Activated T-cell treated with anti-CD3 and anti-CD28 coated beads, Interleukin-2, amount 50 U/mL, for 4 hours (primary cell): ENCODE data around the gene TENT4A. TPM values are rescaled to one million over a fixed set of nuclear protein-coding genes. Genes with fewer than 3 reads are reported as not detected.

ENCODE experiments used
- ATAC-seq, 2 donors: fragments of 200-7000 bp; cut with Tn5 transposase; one replicate each; pipeline ENCODE4 v1.10.0; 2021
- DNase-seq: peaks from one replicate; pipeline ENCODE4 v3.0.0-alpha.2; 2020
- H3K27me3 Mint-ChIP-seq: one replicate; pipeline ENCODE4 v1.8.0; 2021; ENCODE audit warnings: low read depth, mixed read lengths
- H3K36me3 Mint-ChIP-seq: one replicate; pipeline ENCODE4 v1.8.0; 2022; ENCODE audit warnings: mixed read lengths; ENCODE audit not compliant: insufficient read depth
- H3K4me1 Mint-ChIP-seq: one replicate; pipeline ENCODE4 v1.8.0; 2021; ENCODE audit warnings: low read depth, mixed read lengths
- H3K4me3 Mint-ChIP-seq: one replicate; pipeline ENCODE4 v1.8.0; 2021; ENCODE audit warnings: mild to moderate bottlenecking, moderate library complexity, mixed read lengths
- H3K9me3 Mint-ChIP-seq: one replicate; pipeline ENCODE4 v1.8.0; 2021; ENCODE audit warnings: mixed read lengths
- total RNA-seq, 3 donors: library from RNA; stranded (reverse); gene quantifications; one replicate each; pipeline ENCODE4 v1.2.1, GENCODE V29; 2021

Gene TENT4A
- total RNA-seq, 3 donors from 2014 or later, result 24.7 to 27.4 (median 25.9) TPM

DNA sequence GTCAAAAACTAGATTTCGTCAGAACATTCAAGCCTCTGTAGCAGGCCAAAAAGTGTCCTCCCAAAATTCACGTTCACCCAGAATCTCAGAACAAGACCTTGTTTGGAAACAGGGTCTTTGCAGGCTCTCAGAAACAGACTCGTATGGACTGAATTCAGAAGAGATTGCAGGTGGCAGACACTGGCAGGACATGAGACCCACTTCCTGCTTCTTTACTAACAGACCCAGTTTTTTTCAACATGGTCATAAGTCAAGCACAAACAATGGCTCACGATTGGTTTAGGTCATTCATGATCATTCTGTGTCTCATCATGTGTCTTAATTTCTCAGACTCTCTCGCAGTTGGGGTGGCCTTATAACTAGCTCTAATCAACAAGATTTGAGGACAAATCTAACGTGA is 5.4 kb upstream of the TENT4A start:
- no peaks in the 10 kb centered on the region for H3K9me3 Mint-ChIP-seq
- DNase-seq (no peak), ATAC-seq (no peak)
- peaks cover 5% of the 10 kb centered on the region for H3K4me1 Mint-ChIP-seq
- H3K27me3 Mint-ChIP-seq, result no peaks in the 10 kb centered on the region
- H3K4me3 Mint-ChIP-seq, result no peak overlapping the region
- no peaks in the 10 kb centered on the region for H3K36me3 Mint-ChIP-seq

- H3K4me1 Mint-ChIP-seq, result peaks cover 5% of the 10 kb centered on the region
- ATAC-seq (no peak), DNase-seq (no peak)
- H3K4me3 Mint-ChIP-seq, result no peak overlapping the region
- H3K27me3 Mint-ChIP-seq, result no peaks in the 10 kb centered on the region
- no peaks in the 10 kb centered on the region for H3K9me3 Mint-ChIP-seq
- no peaks in the 10 kb centered on the region for H3K36me3 Mint-ChIP-seq
Measured at GRCh38 chr5:6708814-6709213, 4.4 kb upstream of the TENT4A start.

- DNase-seq, result no peak
- H3K27me3 Mint-ChIP-seq, result no peaks in the 10 kb centered on the region
- H3K4me3 Mint-ChIP-seq, result no peak overlapping the region
- H3K4me1 Mint-ChIP-seq, result peaks cover 5% of the 10 kb centered on the region
- H3K9me3 Mint-ChIP-seq, result no peaks in the 10 kb centered on the region
- H3K36me3 Mint-ChIP-seq, result no peaks in the 10 kb centered on the region
- ATAC-seq, result no peak
Measured at GRCh38 chr5:6710070-6710469, 3.2 kb upstream of the TENT4A start.

DNA sequence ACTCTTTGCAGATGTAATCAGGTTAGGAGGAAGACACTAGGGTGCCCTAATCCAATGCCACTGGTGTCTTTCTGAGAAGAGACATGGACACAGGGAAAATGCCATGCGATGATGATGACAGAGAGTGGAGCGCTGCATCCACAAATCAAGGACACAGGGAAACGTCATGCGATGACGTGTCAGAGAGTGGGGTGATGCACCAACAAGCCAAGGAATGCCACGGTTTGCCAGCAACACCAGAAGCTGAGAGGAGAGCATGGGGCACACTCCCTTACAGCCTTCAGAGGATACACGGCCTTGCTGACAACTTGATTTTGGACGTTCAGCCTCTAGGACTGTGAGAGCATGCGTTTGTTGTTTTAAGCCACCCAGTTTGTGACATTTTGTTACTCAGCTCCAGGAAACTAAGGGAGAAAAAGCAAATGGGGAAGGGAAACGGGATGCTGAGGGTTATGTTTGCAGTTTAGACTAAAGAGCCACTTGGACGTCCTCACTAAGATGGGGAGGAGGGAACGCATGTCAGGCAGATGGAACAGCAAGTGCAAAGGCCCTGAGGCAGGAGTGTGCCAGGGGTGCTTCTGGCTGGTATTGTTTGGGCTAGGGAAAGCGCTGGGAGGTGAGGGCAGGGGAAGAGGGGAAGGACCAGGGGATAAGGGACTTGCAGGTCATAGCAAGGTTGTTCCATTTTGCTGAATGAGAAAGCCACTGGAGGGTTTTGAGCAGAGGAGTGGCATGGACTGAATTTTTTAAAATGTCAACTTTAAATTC is 2.5 kb upstream of the TENT4A start:
- ATAC-seq (no peak), DNase-seq (no peak)
- no peaks in the 10 kb centered on the region for H3K36me3 Mint-ChIP-seq
- H3K9me3 Mint-ChIP-seq, result no peaks in the 10 kb centered on the region
- peaks cover 11% of the 10 kb centered on the region for H3K4me1 Mint-ChIP-seq
- H3K27me3 Mint-ChIP-seq, result no peaks in the 10 kb centered on the region
- H3K4me3 Mint-ChIP-seq, result peak overlapping the region; percentile 9

GRCh38 chr5:6711409-6712141 is 1.7 kb upstream of the TENT4A start:
- DNase-seq (no peak), ATAC-seq (no peak)
- Mint-ChIP-seq H3K36me3 (no peaks in the 10 kb centered on the region), H3K4me3 (peak overlapping the region; percentile 88), H3K4me1 (peaks cover 20% of the 10 kb centered on the region), H3K9me3 (no peaks in the 10 kb centered on the region), H3K27me3 (no peaks in the 10 kb centered on the region)

DNA sequence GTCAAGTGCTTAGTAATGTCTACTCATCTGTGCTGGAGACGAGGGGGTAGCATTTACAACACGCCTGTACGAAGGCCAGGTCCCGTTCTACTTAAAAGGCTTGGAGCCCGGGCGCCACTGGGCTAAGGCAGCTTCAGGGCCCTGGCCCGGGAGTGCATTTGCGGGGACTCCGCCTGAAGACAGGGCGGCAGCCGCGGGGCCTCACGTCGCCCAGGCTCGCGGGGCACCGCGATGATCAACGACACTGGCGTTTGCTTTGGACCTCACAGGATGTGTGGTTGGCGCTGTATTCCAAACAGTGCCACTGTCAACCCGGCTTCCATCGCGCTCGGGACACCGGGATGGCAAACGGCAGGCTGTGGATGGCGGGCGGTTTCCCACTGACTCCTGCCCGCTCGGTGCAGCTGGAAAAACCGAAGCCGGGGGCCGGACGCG is 1.1 kb upstream of the TENT4A start:
- DNase-seq (peak; percentile 31), ATAC-seq (peak; percentile 3 to 11)
- no peaks in the 10 kb centered on the region for H3K36me3 Mint-ChIP-seq
- H3K4me1 Mint-ChIP-seq, result peaks cover 26% of the 10 kb centered on the region
- H3K4me3 Mint-ChIP-seq, result peak overlapping the region; percentile 88
- no peaks in the 10 kb centered on the region for H3K27me3 Mint-ChIP-seq
- H3K9me3 Mint-ChIP-seq, result no peaks in the 10 kb centered on the region

DNA sequence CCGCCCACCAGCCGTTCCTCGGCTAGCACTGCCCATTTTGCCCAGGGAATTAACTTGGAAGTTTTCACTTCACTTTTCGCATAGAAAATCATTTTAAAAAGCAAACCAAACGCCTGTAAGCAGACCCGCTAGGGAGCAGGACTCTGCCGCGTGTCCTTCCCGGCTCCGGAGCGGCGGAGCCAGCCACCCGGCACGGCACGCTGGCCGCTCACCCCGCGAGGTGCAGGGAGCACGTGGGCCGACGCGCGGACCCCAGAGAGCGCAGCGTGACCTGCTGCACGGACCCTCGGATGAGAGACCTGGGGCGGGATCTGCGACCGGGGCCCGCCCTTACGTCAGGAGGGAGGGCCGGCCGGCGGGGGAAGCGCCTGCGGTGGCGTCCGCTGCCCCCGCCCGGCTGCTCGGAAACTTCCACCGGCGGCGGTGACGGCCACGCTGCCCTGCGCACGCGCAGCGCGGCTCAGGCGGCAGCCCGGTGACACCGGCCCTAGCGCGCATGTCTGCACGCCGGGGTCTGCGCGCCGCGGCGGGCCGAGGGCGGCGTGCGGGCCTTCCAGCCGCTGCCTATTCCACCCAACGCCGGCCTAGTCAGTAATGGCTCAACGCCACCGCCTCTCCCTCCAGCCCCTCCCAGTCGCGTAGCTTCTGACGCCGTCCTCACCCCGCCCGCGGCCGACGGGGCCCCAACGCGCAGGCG is 507 bp upstream of the TENT4A start:
- ATAC-seq, result peak; percentile 85 to 88
- peak; percentile 97 for DNase-seq
- Mint-ChIP-seq H3K4me3 (peak overlapping the region; percentile 88), H3K27me3 (no peaks in the 10 kb centered on the region), H3K9me3 (no peaks in the 10 kb centered on the region), H3K4me1 (peaks cover 31% of the 10 kb centered on the region), H3K36me3 (no peaks in the 10 kb centered on the region)

DNA sequence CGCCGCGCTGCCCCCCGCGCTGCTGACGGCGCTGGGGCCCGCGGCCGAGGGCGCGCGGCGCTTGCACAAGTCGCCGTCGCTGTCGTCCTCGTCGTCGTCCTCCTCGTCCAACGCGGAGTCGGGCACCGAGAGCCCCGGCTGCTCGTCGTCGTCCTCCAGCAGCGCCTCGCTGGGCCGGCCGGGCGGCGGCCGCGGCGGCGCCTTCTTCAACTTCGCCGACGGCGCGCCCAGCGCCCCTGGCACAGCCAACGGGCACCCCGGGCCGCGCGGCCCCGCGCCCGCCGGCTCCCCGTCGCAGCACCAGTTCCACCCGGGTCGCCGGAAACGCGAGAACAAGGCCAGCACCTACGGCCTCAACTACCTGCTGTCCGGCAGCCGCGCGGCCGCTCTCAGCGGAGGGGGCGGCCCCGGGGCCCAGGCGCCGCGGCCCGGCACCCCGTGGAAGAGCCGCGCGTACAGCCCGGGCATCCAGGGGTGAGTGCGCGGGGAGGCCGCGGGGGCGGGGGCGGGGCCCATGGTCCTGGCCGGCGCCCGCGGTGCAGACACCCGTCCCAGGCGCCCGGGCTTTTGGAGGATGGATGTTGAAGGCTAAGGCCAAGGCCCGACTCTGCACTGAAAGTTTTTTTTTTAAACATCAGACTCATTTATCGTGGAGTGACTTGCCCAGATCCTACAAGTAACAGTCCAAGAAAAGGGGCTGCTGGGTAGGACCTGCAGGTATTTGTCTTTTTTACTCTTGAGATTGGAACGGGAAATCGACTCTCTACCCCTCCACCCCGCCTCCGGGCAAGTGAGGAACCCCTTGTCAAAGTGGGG is 1.2 kb downstream of the TENT4A start:
- H3K9me3 Mint-ChIP-seq, result no peaks in the 10 kb centered on the region
- peaks cover 6% of the 10 kb centered on the region for H3K36me3 Mint-ChIP-seq
- H3K27me3 Mint-ChIP-seq, result no peaks in the 10 kb centered on the region
- ATAC-seq (no peak), DNase-seq (no peak)
- peaks cover 47% of the 10 kb centered on the region for H3K4me1 Mint-ChIP-seq
- H3K4me3 Mint-ChIP-seq, result peak overlapping the region; percentile 88

DNA sequence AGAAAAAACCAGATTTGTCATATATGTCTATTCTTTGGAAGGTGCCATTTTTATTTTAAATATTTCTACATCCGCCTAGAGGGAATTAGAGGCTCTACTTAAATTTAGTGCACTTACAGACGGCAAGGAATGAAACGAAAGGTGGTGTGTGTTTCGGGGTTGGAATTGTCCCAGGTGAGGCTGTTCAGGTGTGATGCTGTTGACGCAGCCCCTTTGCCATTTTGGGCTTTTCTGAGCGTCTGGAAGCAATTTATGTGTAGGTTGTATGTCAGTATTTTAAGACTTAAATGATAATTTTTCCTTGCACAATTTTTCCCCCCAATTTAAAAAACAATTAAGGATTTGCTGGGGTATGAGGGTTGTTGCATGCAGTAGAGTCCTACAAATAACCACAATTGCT is 2.0 kb downstream of the TENT4A start:
- H3K9me3 Mint-ChIP-seq, result no peaks in the 10 kb centered on the region
- peaks cover 56% of the 10 kb centered on the region for H3K4me1 Mint-ChIP-seq
- peaks cover 6% of the 10 kb centered on the region for H3K36me3 Mint-ChIP-seq
- ATAC-seq (no peak), DNase-seq (no peak)
- H3K4me3 Mint-ChIP-seq, result peak overlapping the region; percentile 88
- H3K27me3 Mint-ChIP-seq, result no peaks in the 10 kb centered on the region

DNA sequence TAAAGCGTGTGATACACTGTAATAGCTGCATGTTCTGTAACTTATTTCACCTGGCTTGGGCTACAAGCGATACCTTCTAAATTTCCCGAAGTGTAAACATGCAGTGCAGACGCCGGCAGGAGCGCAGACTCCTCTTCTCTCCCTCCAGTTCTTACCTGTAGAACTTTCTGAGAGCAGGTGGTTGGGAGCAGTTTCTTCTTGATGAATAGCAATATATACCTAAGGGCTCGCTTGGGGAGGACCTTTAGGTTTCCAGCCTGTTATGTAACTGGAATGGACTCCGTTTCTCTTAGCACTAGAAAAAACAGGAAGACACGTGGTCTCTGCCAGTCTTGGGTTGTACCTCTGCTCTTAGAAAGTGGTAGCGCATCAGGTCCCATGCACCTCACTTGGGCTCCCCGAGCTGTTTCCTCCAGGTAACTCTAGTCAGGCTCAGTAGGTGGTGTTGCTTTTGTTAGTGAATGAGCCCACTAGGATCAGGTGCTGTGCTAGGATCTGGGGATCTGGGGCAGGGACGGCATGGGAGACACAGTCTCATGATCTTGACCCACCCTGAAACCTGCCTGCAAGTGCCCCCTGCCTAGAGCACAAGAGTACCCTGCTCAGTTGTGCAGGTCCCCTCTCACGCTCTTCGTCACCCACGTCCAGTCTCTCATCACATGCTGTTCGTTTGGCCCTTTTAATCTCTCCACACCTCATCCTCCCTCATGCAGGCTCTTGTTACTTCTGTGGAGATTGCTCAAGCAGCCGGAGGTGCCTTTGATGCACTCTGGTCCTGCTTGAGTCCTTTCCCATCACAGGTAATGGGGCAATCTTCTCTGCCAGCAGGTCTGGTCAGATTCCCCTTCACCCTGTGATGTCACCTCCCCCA is 2.8 kb downstream of the TENT4A start:
- peaks cover 6% of the 10 kb centered on the region for H3K36me3 Mint-ChIP-seq
- no peaks in the 10 kb centered on the region for H3K27me3 Mint-ChIP-seq
- peaks cover 60% of the 10 kb centered on the region for H3K4me1 Mint-ChIP-seq
- H3K9me3 Mint-ChIP-seq, result no peaks in the 10 kb centered on the region
- ATAC-seq (no peak), DNase-seq (no peak)
- peak overlapping the region; percentile 88 for H3K4me3 Mint-ChIP-seq

DNA sequence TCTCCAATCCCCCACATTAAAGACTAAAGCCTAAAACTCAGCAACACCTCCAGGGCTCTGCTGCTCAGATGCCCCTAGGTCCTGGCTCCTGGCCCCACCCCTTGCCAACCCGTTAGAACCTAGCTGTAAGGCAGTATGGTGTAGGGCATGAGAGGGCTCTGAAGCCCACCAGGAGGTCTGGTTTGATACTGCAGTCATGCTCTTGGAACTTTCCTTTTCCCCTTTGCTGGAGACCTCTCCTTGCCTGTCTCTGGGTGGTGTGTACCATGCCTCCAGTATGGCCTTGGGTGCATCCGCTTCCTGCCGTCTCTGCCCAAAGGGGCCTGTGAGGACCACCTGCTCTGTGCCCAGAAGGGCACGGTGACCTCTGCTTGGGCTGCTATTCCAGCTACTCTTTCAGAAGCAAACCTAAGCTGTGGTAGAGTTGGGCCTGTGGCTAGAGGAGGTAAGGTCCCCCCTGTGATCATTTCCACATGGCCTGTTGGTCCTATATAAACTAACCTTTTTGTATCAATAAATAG is 3.5 kb downstream of the TENT4A start:
- no peaks in the 10 kb centered on the region for H3K9me3 Mint-ChIP-seq
- H3K27me3 Mint-ChIP-seq, result no peaks in the 10 kb centered on the region
- DNase-seq (no peak), ATAC-seq (no peak)
- H3K36me3 Mint-ChIP-seq, result peaks cover 6% of the 10 kb centered on the region
- H3K4me3 Mint-ChIP-seq, result peak overlapping the region; percentile 88
- peaks cover 66% of the 10 kb centered on the region for H3K4me1 Mint-ChIP-seq

DNA sequence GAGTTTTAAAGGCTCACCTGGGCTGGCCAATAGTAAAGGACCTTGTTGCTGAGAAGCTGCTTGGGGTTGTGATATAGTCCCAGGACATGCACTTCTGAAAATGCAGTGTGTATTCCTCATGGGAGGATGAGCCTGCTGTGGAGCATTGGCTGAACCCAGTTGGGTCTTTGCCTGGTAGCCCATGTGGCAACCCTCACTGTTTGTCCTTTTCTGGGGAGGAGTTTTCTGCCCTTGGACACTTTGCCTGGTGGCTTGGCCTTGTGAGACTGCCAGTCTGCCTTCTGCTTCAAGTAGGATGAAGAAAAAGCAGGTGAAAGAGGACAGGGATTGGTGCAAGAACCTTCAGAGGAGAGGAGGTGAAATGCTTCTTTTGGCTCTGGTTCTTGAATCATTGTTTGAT is 4.0 kb downstream of the TENT4A start:
- Mint-ChIP-seq H3K4me1 (peaks cover 68% of the 10 kb centered on the region), H3K27me3 (no peaks in the 10 kb centered on the region), H3K9me3 (no peaks in the 10 kb centered on the region), H3K36me3 (peaks cover 6% of the 10 kb centered on the region), H3K4me3 (peak overlapping the region; percentile 31)
- ATAC-seq (no peak), DNase-seq (no peak)

DNA sequence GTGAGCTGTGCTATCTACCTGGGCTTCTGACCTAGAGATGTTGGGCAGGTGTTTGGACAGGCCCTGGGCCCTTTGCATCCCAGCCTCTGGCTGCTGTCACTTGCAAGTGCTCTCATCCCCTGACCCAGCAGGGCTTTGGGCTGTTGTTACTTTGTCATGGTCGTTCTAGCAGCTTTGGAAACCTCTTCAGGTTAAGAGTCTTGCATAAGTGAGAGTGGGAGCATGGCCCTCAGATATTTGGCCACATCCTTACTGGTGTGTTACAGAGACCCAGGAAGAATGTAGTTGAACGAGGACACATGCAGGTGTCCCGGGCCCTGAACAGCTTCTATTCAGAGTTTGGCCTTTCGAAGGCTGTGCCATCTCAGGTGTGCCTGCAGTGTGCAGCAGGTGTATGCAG is 4.5 kb downstream of the TENT4A start:
- Mint-ChIP-seq H3K9me3 (no peaks in the 10 kb centered on the region), H3K27me3 (no peaks in the 10 kb centered on the region), H3K36me3 (peaks cover 6% of the 10 kb centered on the region), H3K4me1 (peaks cover 72% of the 10 kb centered on the region), H3K4me3 (peak overlapping the region; percentile 31)
- no peak for ATAC-seq
- no peak for DNase-seq
